NCI-H1105 (cell line): ENCODE measurements around the gene OVCH1.
"Not testable (repeated sequence)": the region's sequence is repeated elsewhere in the genome, so short reads cannot be mapped to it uniquely, and the experiment has no call there.

Experiments
- DNase-seq: peaks from one replicate; lab custom pipeline; 2025; lab: John Stamatoyannopoulos, UW

Gene OVCH1

DNA sequence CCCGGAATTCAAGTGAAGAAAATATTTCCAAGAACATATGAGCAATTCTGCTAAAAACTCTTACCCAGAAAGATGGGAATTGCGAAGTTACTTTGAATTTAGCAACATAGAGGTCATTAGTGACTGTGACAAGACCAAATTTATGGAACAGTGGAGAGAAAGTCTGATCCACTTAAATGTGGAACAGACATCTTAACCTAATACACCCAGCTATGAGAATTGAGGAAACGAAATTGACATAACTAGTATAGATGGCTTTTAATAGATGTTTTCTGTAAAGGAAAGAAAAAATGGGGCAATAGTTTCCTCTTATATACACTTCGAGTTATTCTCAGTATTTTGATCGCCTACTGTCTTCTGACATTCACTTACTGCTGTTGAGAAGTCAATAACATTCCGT, 4.6 kb downstream of the OVCH1 start:
- DNase-seq, result no peak

DNA sequence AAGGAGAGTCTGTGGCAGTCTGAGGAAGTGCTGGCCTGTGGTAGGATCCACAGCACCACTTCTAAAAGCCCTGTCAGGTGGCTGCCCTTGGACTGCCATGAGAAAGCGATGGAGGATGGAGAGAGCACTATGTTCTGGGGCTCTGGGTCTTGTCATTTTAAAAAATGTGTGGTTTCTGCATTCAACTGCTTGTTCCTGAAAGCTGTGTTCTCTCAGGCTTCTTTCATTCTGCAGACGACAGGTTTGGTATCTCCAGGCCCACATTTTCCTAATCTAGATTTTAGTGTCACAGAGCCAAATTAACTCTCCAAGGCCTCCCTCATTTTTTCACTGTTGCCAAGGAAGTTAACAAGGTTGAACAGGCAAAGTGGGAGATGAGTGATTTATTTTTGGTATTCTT, 10.5 kb downstream of the OVCH1 start:
- no peak for DNase-seq

DNA sequence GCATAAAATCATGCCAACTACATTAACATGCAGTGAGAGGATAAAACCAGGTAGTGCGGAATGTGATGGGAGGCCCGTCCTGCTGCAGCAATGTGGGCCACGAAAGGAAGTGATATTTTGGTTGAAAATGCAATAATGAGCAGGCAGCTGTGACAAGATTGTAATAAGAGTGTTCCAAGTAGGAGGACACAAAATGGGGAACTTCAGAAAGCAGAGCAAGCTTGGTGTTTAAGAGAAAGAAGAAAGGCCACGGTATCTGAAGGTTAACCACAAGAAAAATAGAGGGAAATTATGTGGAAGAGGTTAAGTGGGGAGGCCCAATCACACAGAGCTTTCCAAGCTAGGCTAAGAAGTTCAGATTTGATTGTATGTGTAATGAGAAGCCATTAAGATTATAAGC, 34.3 kb downstream of the OVCH1 start:
- no peak for DNase-seq

DNA sequence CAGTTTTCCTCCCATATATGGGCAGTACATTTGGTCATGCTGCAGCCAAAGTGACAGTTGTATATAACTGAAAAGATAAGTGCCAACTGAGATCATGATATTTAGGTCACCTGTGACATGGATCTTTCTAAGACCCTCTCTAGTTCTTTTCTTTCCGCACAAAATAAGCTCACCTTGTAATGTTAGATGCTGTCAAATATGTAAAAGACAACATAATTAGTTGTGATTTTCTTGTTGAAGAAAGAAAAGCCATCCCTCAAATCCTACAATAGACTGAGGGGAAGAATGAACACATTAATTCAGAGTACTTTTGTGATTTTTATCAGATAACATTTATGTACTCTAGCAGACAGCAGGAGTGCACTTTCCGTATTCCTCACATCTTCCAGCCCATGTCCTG, 37.4 kb downstream of the OVCH1 start:
- no peak for DNase-seq

DNA sequence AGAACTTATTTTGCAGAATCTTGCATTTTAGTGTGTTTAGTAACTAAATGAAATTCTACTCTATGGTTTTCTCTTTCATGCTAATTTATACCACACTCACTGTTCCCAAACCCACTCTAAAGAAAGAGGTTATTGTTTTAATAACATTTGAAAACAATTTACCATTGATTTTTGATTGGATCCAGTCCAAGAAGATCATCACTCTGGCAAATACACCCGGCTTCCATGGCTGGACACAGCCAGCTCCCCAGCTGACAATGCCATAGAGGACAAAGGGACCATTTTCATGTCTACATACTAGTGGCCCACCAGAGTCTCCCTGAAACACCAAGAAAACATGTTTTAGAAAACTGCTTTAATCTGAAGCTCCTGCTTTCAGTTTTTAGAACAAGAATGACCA, 42.4 kb downstream of the OVCH1 start:
- peak; percentile 43 for DNase-seq

DNA sequence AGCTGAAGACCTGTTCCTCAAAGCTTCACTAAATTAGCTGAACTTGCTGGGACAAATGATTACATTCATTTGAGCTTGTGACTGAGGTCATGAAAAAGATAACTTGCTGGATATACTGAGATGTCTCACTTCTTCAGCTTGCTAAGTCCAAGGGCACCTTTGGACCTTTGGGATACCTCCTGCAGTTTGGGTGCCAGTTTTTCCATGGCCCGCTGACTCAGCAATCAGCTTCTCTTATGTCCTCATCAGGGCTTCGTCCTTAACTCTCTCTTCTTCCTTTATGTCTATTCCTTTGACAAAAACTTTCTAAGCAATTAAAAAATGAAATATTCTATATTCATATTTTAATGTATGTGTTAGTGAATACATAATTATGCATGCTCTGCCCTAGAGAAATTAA, 45.6 kb downstream of the OVCH1 start:
- no peak for DNase-seq

DNA sequence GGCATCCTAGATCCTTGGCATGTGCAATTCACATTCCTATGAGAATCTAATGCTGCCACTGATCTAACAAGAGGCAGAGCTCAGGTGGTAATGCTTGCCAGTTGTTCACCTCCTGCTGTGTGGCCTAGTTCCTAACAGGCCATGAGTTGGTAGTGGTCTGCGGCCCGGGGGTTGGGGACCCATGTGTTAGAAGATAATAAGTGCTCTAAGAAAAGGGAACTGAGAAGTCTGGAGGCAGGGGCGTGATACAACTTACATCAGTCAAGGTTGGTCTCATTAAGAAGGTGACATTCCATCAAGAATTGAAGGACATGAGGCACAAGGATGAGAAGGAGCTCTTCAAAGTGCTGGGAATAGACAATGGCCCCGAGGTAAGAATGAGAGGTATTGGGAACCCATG, 49.3 kb downstream of the OVCH1 start:
- no peak for DNase-seq

DNA sequence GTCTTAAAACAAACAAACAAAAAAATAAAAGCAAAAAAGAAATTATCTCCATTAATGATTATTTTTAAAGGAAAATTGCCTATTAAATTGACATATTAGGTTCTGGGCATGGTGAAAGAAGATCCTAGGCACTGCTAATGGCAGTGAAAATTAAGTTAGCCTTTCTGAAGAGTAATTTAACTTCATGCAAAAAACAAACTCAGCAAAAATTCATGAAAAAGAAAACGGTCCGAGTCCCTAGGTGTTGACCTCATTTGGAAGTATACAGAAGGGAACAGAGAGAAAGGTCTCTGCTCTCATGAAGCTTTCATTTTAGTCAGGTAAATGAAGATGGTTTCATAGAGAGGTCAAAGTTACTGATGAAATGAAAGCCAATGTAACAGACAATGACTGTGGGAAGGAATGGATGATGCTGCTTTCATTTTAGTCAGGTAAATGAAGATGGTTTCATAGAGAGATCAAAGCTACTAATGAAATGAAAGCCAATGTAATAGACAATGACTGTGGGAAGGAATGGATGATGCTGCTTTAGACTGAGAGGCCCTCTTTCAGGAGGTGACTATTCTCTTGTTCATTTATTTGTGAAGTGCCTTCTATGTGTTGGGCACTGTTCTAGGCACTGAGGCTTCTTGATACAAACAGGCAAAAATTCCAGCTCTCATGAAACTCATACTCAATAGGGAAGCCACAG, 50.1 kb downstream of the OVCH1 start:
- no peak for DNase-seq

DNA sequence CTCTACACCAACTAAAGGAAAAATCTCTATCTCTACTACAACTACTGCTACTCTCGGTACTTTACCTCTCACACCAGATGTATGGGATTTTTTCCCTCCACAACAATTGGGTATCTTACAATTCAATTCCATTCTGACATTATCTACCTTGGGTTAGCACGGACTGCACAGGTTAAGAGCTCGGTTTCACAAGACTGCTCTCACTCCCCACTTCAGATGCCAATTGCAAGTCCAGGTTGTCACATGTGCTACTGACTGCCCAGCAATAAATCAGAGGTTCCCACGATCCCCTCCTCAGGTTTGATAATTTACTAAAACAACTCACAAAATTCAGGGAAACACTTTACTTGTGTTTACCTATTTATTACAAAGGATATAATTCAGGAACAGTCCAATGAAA, 58.0 kb downstream of the OVCH1 start:
- DNase-seq, result no peak

DNA sequence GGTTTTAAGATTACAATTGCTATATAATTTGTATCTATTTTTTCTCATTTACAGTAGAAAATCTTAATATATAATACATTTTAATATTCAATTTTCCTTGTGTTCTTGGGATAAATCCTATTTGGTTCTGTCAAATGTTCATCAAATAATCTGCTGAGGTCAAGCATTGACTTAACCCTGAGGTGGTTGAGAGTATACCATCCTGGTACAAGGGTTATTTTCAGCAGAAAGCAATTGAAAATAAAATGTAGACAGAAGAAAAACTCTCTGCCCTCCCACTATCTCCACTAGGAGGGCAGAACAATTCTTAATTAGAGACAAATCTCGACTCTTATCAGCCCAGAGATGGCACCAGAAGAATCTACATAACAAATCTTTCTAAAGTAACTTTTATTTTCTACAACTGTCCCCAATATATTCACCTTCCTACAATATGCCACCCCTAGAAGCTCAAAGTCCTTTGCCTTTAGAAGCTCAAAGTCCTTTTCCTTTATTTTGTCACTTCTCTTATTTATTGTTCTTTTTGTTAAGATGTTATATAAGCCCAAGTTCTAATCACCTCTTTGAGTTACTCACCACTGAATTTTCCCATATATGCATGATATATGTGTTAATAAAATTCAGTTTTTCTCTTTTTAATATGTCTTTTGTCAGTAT, 58.6 kb downstream of the OVCH1 start:
- no peak for DNase-seq

DNA sequence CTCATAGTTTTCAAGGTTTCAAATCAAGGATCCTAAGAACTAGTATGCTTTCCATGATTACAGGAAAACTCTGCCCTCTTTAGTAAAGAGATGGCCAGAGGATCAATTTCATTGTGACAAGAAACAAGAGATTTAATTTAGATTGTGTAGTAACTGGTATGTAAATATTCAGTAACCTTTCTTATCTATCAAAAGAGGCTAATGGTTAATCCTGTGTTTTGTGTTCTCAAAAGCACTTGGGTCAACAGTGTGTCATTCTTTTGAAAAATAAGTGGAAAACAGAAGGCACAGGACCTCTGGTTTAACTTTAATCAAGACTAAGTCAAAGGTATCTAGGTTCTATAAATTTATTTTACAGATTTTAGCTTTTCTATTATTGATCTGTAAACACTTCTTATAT, 59.9 kb downstream of the OVCH1 start:
- DNase-seq, result no peak

DNA sequence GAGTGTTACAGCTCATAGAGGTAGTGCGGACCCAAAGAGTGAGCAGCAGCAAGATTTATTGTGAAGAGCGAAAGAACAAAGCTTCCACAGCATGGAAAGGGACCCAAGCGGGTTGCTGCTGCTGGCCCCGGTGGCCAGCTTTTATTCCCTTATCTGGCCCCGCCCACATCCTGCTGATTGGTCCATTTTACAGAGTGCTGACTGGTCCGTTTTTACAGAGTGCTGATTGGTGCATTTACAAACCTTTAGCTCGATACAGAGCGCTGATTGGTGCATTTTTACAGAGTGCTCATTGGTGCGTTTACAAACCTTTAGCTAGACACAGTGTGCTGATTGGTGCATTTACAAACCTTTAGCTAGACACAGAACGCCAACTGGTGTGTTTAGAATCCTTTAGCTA, 60.7 kb downstream of the OVCH1 start:
- not testable (repeated sequence) for DNase-seq

DNA sequence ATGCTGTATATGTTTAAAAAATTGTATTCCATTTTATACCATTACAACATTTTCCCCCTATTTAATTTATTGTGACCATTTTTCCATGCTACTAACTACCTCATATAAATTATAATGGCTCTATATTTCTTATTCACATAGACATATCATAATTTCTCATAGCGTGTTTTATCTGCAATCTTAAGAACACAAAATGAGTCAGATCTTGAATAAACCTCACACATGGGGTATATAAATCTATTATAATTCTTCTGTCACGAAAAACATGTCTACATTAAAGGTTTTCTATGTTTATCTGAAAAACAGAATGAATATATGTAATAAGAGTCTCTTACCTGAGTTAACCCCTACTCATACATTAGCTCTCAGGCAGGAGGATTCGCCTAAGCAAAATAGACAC, 66.0 kb downstream of the OVCH1 start:
- no peak for DNase-seq

DNA sequence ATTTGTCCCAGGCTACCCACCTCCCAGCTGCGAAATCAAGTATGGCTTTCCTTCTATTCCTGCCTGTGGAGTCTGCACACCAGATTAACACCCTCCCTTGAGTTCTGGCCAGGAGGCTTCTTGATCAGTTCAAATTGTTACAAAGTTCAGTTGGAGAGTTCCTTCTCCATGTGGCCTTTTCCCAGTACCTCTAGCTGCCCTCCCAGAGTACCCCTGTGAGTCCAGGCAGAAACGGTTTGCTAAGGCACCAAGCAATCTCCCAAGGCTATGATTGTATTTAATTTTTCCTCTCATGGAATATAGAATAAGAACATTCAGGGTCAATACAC, 66.8 kb downstream of the OVCH1 start:
- DNase-seq, result no peak

DNA sequence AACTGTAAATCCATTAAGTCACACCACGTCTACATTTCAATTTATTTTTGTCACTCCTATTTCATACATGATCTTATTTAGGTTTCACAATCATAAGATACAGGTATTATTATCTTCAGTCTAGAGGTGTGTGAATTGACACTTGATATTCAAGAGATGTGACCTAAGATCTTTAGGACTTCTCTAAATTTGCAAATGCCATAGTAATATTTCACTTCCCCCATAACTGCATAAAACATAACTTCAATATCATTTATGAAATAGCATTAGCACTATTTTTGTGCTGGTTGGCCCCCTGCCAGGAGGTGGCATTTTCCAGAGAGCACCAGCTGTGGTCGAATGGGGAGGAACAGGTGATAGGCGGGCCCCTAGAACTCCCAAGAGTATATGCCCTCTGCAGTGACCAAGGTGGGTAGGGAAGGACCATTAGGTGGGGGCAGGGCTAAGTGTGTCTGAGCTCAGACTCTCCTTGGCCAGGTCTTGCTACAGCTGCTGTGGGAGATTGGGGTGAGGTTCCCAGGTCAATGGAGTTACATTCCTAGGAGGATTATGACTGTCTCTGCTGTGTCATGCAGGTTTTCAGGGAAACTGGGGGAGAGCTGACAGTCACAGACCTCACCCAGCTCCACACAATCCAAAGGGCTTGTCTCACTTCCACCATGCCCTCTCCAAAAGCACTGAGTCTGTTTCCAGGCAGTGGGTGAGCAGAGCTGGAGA, 67.3 kb downstream of the OVCH1 start:
- no peak for DNase-seq

DNA sequence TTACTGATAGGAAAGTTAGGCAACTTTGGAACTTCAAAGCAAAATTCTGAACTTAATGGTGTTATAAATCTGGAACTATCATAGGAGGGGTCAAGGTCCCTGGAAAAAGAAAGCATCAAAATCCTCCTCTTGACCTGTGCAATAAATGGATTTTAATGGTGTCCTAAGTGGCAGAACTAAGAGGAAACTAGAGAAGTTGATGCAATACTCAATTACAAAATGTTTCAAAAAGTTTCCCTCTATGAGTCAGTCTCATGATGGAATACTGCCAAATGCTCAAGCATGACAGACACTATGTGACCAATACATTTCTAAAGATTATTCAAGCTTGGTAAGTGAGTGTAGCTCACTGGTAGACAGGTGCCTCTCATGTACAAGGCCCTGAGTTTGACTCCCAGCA, 68.9 kb downstream of the OVCH1 start:
- DNase-seq, result no peak

DNA sequence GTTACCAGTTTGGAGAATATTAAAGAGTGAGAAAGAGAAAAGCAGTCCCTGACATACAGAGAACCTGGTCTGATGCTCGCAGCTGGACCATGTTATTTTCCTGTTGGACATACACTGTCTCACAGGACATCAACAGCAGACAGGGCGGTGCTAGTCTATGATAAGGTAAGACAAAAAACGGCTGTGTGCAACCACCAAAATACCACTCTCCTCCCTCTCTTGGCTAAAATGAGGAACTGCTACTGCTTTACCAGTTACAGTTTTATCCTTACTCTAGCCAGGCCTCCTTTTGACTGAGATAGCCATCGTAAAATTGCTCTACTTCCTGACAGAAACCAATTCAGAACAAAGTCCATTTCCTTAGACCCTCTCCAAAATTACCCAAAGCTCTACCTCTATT, 69.5 kb downstream of the OVCH1 start:
- no peak for DNase-seq

DNA sequence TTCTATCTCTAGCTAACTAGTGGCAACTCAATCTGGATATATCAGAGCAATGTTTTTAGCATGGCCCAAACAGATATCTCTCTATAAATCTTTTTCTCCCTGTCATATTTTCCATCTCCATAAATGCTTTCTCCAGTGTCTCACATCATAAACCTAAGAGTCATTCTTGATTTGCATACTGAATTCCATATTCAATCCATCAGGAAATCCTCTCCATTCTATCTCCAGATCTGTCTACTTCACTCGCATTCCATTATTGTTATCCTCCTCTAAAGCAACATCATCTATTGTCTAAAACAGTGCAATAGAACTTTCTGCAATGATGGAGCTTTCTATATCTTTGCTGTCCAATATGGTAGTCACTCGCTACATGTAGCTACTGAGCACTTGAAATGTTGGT, 71.0 kb downstream of the OVCH1 start:
- no peak for DNase-seq

DNA sequence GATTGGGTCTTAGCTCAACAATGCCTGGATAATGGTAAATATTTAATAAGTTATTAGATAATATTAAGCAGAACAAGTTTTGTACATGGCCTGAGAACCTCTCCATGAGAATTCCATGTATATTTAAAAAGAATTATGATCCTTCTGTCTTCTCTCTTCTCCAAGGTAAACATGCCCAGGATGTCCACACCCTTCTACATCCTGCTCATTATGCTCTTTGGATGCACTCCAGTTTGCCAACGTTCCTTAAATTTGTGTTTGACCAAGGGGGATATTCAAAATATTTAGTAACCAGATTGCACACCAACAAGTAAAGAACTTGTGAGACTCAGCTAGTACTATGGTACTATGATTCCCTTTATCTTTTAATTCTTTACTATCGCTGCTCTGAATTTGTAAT, 71.8 kb downstream of the OVCH1 start:
- DNase-seq, result no peak

DNA sequence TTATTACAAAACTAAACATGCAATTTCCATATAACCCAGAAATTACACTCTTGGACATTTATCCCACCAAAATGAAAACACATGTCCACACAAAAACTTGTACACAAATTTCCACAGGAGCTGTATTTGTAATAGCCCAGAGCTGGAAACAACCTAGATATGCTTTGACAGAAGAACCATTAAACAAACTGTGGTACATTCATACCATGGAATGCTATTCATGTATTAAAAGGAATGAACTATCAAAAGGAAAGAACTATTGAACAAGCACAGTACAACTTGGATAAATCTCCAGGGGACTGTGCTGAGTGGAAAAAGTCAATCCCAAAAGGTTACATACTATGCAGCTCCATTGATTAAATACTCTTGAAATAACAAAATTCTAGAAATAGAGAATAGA, 80.7 kb downstream of the OVCH1 start:
- DNase-seq, result no peak

DNA sequence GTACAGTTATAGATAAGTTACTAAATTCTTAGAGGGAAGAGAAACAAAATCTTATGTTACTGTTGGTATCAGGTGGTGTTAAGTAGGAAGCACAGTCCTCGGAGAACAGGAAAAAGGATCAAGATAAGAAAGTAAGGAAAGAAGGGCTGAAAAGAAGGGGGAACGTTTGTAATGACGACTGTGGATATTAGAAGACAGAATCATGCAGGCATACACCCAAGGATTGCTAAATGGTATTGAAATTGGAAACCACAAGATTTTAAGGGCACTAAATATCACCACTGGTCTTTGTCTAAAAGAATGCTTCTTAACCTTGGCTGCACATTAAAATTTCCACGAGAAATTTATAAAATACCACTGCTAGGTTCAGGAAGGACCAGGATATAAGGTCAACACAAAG, 82.4 kb downstream of the OVCH1 start:
- no peak for DNase-seq

DNA sequence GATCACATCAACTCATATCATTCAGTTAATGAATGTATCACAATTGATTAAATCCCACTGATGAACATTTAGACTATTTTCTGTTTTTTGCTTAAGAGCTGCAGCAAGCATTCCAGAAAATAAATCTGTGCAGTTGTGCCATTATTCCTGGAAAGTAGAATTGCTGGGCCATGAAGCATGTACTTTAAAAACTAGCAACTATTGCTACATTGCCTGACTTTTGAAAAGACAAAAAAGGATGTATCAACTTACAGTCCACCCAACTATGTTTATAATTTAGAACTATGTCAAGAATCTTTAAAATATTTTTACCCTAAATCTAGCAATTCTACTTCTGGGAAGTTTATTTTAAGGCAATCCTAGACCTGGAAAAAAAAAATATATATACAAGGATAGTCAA, 83.1 kb downstream of the OVCH1 start:
- DNase-seq, result no peak

DNA sequence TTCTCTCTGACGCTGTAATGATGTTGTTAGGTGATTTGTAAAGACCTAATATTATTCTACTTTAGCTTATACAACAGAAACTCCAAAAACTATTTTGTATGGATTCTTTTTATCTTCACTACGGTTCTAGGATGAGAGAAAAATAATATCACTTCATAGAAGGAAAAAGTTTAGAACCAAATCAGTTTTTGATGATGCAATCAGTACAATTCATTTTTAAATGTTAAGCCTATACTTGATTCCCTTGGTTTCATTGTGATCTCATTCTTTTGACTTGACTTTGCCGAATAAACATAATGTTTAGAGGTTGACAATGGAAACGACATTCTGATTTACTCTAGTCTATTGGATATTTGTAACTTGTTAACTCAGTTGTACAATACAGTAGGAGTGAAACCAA, 91.9 kb downstream of the OVCH1 start:
- no peak for DNase-seq

DNA sequence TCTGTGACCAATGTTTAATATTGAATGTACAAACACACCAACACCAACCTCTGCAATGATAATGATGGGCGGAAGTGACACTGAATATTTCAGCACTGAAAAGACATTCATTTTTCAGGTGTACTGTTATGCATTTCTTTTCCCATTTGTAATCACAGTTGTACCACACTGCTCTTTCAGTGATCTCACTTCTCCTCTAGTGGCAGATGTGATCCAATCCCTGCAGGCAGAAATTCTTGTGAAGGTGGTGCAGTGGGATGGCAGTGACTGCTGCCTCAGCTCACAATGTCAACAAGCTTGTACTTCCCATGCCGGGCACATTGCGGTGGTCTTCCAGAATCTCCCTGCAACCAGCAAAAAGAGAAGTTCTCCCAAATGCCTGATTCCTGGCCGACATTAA, 93.5 kb downstream of the OVCH1 start:
- no peak for DNase-seq
